PC-9 (cell line): ENCODE results near the gene ROGDI. TPM values are rescaled to one million over a fixed set of nuclear protein-coding genes. Genes with fewer than 3 reads are reported as not detected.

Source experiments
- BruUV-seq: library from RNA; stranded (reverse); fragments of 400-500 nt; replicated peaks from 2 replicates; lab custom pipeline; 2021; lab: Mats Ljungman, UMichigan
- CTCF ChIA-PET: fragments of 300-600 bp; sonication (Branson Sonifier 250); formaldehyde crosslinking; loops from one replicate; lab custom pipeline; 2022; ENCODE audit warnings: antibody characterized with exemption; lab: Charles Lee
- POLR2A ChIA-PET: fragments of 300-600 bp; sonication (Branson Sonifier 250); formaldehyde crosslinking; loops from one replicate; lab custom pipeline; 2022; ENCODE audit warnings: antibody characterized with exemption; ENCODE audit not compliant: unreplicated experiment; lab: Charles Lee
- DNase-seq, 2 experiments: peaks; one replicate each; pipeline versions ENCODE4 v3.0.0 to v3.0.0-alpha.2; 2015 to 2022; ENCODE audit warnings: mixed read lengths in 1 of 2
- H2AFZ ChIP-seq: fragments of 200-600 bp; sonication (generic); 2 replicates; pipeline ENCODE4 v1.8.1; 2017; ENCODE audit warnings: antibody characterized with exemption
- H3F3A ChIP-seq: fragments of 200-600 bp; sonication (generic); 2 replicates; pipeline ENCODE4 v1.8.1; 2017; ENCODE audit warnings: antibody characterized with exemption, mild to moderate bottlenecking, low read depth; ENCODE audit not compliant: insufficient read depth
- H3K27ac ChIP-seq: fragments of 200-600 bp; sonication (generic); 2 replicates; pipeline ENCODE4 v1.6.1; 2016; ENCODE audit warnings: mixed run types
- H3K27me3 ChIP-seq: fragments of 200-600 bp; sonication (generic); 2 replicates; pipeline ENCODE4 v1.6.1; 2016; ENCODE audit warnings: low read depth, mixed run types; ENCODE audit not compliant: insufficient read depth
- H3K36me3 ChIP-seq: fragments of 200-600 bp; sonication (generic); 2 replicates; pipeline ENCODE4 v1.6.1; 2016; ENCODE audit warnings: low read depth, mixed run types
- H3K4me1 ChIP-seq: fragments of 200-600 bp; sonication (generic); replicated peaks from 2 replicates; pipeline ENCODE4 v1.6.1; 2016; ENCODE audit warnings: mixed run types; ENCODE audit not compliant: insufficient read depth
- H3K4me2 ChIP-seq: fragments of 200-600 bp; sonication (generic); 2 replicates; pipeline ENCODE4 v1.6.1; 2017; ENCODE audit warnings: mixed run types
- H3K4me3 ChIP-seq: fragments of 200-600 bp; sonication (generic); 2 replicates; pipeline ENCODE4 v1.6.1; 2016; ENCODE audit warnings: mixed run types
- H3K79me2 ChIP-seq: fragments of 200-600 bp; sonication (generic); 2 replicates; pipeline ENCODE4 v1.6.1; 2017; ENCODE audit warnings: low read depth, mixed run types
- H3K9me2 ChIP-seq: fragments of 200-600 bp; sonication (generic); 2 replicates; pipeline ENCODE4 v1.8.1; 2017; ENCODE audit warnings: mild to moderate bottlenecking; ENCODE audit not compliant: insufficient read depth
- H3K9me3 ChIP-seq: fragments of 200-600 bp; sonication (generic); 2 replicates; pipeline ENCODE4 v1.8.1; 2016; ENCODE audit warnings: low read depth; ENCODE audit not compliant: insufficient read depth
- H4K20me1 ChIP-seq: fragments of 200-600 bp; sonication (generic); 2 replicates; pipeline ENCODE4 v1.8.1; 2017; ENCODE audit not compliant: insufficient read depth
- EZH2 ChIP-seq: fragments of 200-600 bp; sonication (generic); IDR thresholded peaks from 2 replicates; pipeline ENCODE4 v1.8.0; 2017; ENCODE audit warnings: antibody characterized with exemption, low read depth
- intact Hi-C: fragments of 100-400 bp; cut with micrococcal nuclease; formaldehyde crosslinking; loops from one replicate; pipeline ENCODE4 v1.10.0; 2022; ENCODE audit not compliant: unreplicated experiment
- total RNA-seq: library from RNA; stranded (reverse); gene quantifications from 2 replicates; pipeline ENCODE4 v1.2.3, GENCODE V29; 2021
- TF ChIP-seq, protein P1 (sequence below): fragments of 200-600 bp; sonication (generic); conservative IDR thresholded peaks from 2 replicates; pipeline ENCODE4 v1.6.1; 2017; ENCODE audit warnings: mixed run types, antibody characterized with exemption, mild to moderate bottlenecking, moderate library complexity

The ROGDI gene
- total RNA-seq, 1 experiment from 2014 or later = 40.8 TPM

DNA sequence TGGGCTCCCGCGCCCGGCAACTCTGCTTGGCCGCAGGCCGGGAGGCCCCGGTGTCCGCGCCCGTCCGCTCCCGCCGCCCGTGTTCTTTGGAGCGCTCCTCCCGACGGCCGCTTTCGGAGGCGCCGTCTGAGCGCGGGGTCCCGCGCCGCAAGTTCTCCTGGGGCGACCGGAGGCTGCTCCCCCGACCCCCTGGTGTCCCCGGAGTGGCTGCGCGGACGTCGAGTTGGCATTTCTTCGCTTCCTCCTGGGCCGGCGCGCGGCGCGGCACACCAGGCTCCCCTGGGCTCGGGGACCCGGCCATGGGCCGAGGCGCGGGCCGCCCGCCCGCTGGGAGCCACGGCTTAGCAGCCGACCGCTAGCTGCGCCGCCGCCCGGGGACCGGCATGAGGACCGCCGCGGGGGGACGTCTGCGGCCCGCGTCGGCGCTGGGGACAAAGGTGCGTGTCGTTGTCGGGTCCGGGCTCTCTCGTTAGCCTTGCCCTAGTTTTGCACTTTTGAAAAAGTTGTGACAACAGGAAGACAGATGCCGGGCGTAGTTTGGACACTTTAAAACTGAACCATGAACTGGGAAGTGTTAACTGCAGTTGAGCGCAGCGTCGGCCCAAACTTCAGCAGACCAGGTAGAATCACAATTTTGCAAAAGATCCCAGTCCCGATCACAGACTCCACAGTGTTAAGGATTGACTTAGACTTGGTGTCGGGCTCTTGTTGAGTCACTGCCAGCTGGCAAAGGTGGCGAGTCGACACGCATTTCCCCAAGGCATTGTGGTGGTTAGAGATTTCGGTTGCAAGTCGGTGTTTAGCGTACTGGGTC lies 45.5 kb upstream of the ROGDI start:
- Histone ChIP-seq H3K79me2 (peaks cover 86% of the 10 kb centered on the region), H3K9me2 (no peaks in the 10 kb centered on the region), H3K27ac (0 out of 2 replicates have a peak overlapping the region, but pooled peaks have one; percentile 16), H2AFZ (peak overlapping the region; percentile 74), H3K4me1 (peaks cover 54% of the 10 kb centered on the region), H3K9me3 (no peaks in the 10 kb centered on the region), H3K27me3 (no peaks in the 10 kb centered on the region), H3K36me3 (peaks cover 15% of the 10 kb centered on the region), H3F3A (peaks cover 43% of the 10 kb centered on the region), H3K4me2 (peak overlapping the region; percentile 85), H3K4me3 (peak overlapping the region; percentile 94), H4K20me1 (peaks cover 30% of the 10 kb centered on the region)
- DNase-seq = peak; percentile 48 to 71
- CTCF ChIA-PET = no interaction called here
- TF ChIP-seq EZH2 = no peak
- TF ChIP-seq, protein P1, sequence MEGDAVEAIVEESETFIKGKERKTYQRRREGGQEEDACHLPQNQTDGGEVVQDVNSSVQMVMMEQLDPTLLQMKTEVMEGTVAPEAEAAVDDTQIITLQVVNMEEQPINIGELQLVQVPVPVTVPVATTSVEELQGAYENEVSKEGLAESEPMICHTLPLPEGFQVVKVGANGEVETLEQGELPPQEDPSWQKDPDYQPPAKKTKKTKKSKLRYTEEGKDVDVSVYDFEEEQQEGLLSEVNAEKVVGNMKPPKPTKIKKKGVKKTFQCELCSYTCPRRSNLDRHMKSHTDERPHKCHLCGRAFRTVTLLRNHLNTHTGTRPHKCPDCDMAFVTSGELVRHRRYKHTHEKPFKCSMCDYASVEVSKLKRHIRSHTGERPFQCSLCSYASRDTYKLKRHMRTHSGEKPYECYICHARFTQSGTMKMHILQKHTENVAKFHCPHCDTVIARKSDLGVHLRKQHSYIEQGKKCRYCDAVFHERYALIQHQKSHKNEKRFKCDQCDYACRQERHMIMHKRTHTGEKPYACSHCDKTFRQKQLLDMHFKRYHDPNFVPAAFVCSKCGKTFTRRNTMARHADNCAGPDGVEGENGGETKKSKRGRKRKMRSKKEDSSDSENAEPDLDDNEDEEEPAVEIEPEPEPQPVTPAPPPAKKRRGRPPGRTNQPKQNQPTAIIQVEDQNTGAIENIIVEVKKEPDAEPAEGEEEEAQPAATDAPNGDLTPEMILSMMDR = no peak
- POLR2A ChIA-PET = interaction anchor here (0.6 to 0.7 kb wide), 3 partner anchors 110 to 250 kb away, joined by 3 to 7 read pairs (median 4); partner anchors contain the start of gene SEC14L5
- intact Hi-C loops = loop anchor here (1.0 to 2.0 kb wide), 3 partner anchors 35 to 108 kb away; no protein-coding TSS in a partner anchor
- BruUV-seq = TSS peak; percentile 48

DNA sequence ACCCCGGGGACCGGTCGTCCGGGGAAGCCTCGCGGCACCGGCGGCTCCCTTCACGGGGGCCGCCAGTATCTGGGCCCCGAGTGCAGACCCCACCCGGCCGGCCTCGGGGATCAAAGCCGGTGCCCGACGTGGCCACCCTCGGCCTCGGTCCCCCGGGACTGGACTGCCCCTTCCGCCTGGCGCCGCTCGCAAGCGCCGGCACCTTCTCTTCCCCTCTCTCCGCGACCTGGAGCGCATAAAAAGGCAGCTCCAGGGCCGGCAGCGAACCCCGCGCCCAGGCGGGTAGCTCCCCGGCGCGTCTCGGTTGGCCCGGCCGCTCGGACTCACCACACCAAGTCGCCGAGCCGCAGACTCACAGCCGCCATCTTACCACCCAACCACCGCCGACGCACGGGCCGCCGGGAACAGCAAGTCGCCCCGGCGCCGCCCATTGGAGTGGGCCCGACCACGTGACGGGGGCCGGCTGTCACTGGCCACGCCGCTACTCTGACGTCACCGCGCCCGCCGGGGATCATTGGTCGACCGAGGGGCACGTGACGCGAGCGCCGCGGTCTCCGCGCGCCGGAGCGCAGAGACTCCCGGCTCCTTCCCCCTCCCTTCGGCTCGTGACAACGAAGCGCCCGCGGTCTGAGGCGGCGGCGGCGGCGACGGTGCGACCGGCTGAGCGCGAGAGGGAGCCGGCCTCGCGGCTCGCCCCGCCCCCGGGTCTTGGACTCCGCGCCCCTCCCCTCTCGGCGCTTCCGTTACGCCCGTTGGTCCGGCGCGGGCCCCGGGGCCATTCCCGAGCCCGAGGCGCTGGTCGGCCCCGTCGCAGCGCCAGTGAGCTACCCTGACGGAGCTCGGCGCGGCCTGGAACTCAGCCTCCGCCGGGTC lies 44.7 kb upstream of the ROGDI start, which contains the start of the genes GLYR1 and UBN1:
GLYR1 (minus strand) TSS at position 388 of the 873 bp plus-strand sequence; CDS start at position 365, 23 bp downstream.
UBN1 (plus strand) TSS at position 581 of the 873 bp plus-strand sequence. CDS start 5,437 bp downstream, outside the sequence.
- BruUV-seq = no TSS peak
- Histone ChIP-seq H3K27ac (0 out of 2 replicates have a peak within 1 kb of the TSS, but pooled peaks have one; percentile 16), H3F3A (peaks cover 51% of the 10 kb centered on the region), H3K36me3 (peaks cover 23% of the 10 kb centered on the region), H3K4me3 (peak within 1 kb of the TSS; percentile 94), H3K9me3 (no peaks in the 10 kb centered on the region), H4K20me1 (peaks cover 29% of the 10 kb centered on the region), H3K4me2 (peak within 1 kb of the TSS; percentile 93), H3K4me1 (peaks cover 48% of the 10 kb centered on the region), H3K79me2 (peaks cover 86% of the 10 kb centered on the region), H2AFZ (peak within 1 kb of the TSS; percentile 74), H3K9me2 (no peaks in the 10 kb centered on the region), H3K27me3 (no peaks in the 10 kb centered on the region)
- POLR2A ChIA-PET = interaction anchor here (0.6 to 0.7 kb wide), 3 partner anchors 111 to 251 kb away, joined by 3 to 7 read pairs (median 4); partner anchors contain the start of gene SEC14L5
- CTCF ChIA-PET = no interaction called here
- intact Hi-C loops = loop anchor here (1.0 to 2.0 kb wide), 3 partner anchors 36 to 109 kb away; no protein-coding TSS in a partner anchor
- DNase-seq = peak; percentile 89 to 100
- no peak for TF ChIP-seq EZH2
- TF ChIP-seq, protein P1 = no peak
